GM10248 (cell line): Measurements from ENCODE around the gene SLC24A3.

Source experiments
- CTCF ChIA-PET: fragments of 300-600 bp; sonication (Branson Sonifier 250); formaldehyde crosslinking; extraction: SDS; loops from one replicate; lab custom pipeline; 2021; ENCODE audit warnings: antibody characterized with exemption; lab: Yijun Ruan, JAX
- POLR2A ChIA-PET: fragments of 350-650 bp; sonication (Branson Sonifier 250); formaldehyde crosslinking; extraction: SDS; loops from one replicate; lab custom pipeline; 2020; ENCODE audit warnings: antibody characterized with exemption; lab: Yijun Ruan, JAX
- DNase-seq: peaks from one replicate; pipeline ENCODE4 v3.0.0; 2012; ENCODE audit errors: extremely low spot score
- TF ChIP-seq, protein P1 (sequence below): IDR thresholded peaks from 2 replicates; pipeline ENCODE4 v1.5.1; 2012; ENCODE audit warnings: mild to moderate bottlenecking, low read depth; ENCODE audit errors: extremely low read depth, missing control alignments, control extremely low read depth

Gene SLC24A3

DNA sequence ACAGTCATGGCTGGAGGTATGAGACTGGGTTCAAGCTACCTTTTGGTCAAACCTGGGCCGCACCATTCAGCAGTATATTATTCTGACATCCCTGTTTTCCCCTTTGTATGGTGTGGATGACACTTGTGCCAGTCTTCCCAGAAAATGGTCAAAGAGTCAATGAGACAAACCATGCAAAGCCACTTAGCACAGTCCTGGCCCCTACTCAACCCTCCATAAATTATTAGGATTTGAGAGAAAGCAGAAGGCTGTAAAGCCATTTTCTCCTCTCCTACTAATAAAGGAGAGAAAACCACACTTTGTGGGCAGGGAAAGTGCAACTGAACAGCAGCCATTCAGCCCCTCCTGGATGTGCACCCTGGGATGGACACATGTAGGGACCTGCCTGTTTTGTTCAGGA, 236.2 kb downstream of the SLC24A3 start:
- ChIA-PET POLR2A (no interaction called here), CTCF (interaction anchor here (1.8 kb wide), 1 partner anchor 14 kb away, joined by 4 read pairs; no protein-coding TSS in a partner anchor)
- TF ChIP-seq, protein P1, sequence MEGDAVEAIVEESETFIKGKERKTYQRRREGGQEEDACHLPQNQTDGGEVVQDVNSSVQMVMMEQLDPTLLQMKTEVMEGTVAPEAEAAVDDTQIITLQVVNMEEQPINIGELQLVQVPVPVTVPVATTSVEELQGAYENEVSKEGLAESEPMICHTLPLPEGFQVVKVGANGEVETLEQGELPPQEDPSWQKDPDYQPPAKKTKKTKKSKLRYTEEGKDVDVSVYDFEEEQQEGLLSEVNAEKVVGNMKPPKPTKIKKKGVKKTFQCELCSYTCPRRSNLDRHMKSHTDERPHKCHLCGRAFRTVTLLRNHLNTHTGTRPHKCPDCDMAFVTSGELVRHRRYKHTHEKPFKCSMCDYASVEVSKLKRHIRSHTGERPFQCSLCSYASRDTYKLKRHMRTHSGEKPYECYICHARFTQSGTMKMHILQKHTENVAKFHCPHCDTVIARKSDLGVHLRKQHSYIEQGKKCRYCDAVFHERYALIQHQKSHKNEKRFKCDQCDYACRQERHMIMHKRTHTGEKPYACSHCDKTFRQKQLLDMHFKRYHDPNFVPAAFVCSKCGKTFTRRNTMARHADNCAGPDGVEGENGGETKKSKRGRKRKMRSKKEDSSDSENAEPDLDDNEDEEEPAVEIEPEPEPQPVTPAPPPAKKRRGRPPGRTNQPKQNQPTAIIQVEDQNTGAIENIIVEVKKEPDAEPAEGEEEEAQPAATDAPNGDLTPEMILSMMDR, result no peak
- DNase-seq, result no peak

DNA sequence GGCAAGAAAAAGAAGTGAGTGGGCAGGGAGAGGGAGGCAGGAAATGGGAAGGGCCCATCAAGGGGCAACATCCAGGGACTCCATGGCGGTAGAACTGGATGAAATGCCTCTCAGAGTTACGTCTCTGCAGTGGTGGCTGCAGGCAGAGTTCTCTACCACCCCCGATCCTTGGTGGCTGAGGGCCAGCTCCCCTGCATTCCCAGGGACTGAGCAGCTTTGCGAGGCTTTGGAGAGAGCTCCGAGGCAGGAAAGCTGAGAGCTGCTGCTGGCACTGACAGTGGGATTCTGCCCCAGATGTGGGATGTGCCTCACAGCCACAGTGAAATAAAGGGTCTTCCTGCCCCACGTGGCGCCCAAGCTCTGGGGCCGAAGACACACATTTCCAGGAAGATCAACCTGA, 236.6 kb downstream of the SLC24A3 start:
- DNase-seq, result no peak
- TF ChIP-seq, protein P1, result no peak
- CTCF ChIA-PET, result interaction anchor here (1.8 kb wide), 1 partner anchor 14 kb away, joined by 4 read pairs; no protein-coding TSS in a partner anchor
- POLR2A ChIA-PET, result no interaction called here

DNA sequence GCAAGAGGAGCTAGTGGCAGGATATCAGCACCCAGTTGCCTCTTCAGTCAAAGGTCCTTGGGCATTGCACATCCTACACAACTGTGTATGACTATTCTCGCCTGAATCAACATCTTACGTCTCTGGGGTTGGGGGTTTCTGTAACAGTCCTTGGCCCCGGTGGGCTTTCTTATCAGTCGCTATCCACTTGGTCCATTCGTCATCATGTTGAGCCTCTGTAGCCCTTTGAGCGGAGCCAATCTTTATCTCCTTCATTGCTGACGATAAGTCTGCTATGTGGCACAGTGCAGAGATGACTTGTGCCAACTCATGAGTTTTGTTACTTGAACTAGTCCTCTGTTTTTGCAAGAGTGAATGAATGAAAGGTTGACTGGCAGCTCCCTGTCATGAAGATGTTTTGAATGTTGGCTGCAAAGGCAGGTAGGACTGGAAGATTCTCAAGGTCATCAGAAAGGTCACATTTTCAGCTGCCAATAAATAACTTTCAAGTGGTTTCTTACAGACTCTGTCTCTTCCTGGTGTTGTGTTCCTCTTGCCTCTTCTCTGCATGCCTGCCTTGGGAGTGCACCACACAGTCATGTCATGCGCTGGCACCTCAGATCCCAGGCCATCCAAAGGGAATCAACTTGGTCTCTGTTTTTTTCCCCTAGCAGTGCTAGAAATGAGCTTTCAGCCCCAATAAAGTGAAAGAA, 238.9 kb downstream of the SLC24A3 start:
- no peak for DNase-seq
- POLR2A ChIA-PET, result no interaction called here
- TF ChIP-seq, protein P1, result no peak
- CTCF ChIA-PET, result interaction anchor here (0.8 kb wide), 1 partner anchor 28 kb away, joined by 3 read pairs; no protein-coding TSS in a partner anchor

DNA sequence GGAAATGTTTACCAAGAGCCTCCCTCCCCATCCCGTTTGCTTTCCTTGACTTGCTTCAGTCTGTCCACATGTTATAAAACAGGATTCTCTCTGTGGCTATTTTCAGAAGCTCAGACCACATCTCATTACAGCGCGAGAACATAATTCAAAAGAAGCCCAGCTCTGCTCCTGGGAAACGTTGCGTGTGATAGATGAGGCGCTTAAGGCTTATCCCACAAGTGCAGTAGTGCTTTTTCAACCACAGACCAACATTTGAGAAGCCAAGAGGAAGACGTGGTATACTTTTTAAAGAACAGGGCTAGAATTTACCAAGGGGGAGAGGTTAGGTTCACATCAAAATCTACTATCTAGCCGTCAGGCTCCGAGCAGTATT, 239.5 kb downstream of the SLC24A3 start:
- DNase-seq, result no peak
- POLR2A ChIA-PET, result no interaction called here
- TF ChIP-seq, protein P1, result no peak
- CTCF ChIA-PET, result no interaction called here

DNA sequence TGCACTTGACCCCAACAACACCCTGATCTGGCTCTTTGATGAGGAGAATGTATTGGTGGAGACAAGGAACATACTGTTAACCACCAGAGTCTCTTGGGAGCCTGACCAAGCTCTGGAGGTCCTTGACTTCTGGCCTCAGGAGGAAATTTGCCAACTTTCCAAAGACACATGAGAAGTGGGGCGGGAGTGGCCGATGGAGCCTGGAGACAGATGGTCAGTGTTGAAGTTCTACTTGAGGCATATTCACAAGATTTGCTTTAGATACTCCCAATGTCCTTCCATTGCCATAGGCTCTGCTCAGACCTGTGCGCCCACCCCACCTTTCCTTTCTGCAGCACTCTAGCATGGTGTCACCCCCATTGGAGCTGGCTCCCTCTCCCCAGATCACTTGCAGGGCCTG, 241.0 kb downstream of the SLC24A3 start:
- DNase-seq, result no peak
- TF ChIP-seq, protein P1, result no peak
- ChIA-PET CTCF (no interaction called here), POLR2A (no interaction called here)

DNA sequence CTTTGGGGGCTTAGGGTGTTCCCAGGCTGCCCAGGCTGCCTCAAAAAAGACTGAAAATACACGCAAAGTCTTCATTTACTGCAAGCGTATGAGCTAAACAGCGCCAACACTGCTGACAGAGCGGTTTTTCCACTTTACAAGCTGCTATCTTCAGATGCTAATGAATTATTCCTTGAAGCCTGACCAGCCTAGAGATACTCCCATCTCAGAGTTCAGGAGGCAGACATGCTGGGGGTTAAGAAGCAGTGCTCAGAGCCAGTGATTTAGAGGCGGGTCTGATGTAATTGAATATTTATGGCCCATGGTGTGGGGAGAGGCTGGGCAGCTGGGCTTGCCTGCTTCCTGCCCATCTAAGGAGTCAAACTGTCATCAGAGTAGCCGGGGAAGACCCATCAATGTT, 241.4 kb downstream of the SLC24A3 start:
- TF ChIP-seq, protein P1, result no peak
- ChIA-PET POLR2A (no interaction called here), CTCF (no interaction called here)
- DNase-seq, result no peak
